Measurements from ENCODE around the gene SRF. TPM values are rescaled to one million over a fixed set of nuclear protein-coding genes. Genes with fewer than 3 reads are reported as not detected.

SRF gene
- total and polyA plus RNA-seq, 2 of the 4 experiments (the other 2 are of a cell fraction) = 20.6 to 56.3 TPM

DNA sequence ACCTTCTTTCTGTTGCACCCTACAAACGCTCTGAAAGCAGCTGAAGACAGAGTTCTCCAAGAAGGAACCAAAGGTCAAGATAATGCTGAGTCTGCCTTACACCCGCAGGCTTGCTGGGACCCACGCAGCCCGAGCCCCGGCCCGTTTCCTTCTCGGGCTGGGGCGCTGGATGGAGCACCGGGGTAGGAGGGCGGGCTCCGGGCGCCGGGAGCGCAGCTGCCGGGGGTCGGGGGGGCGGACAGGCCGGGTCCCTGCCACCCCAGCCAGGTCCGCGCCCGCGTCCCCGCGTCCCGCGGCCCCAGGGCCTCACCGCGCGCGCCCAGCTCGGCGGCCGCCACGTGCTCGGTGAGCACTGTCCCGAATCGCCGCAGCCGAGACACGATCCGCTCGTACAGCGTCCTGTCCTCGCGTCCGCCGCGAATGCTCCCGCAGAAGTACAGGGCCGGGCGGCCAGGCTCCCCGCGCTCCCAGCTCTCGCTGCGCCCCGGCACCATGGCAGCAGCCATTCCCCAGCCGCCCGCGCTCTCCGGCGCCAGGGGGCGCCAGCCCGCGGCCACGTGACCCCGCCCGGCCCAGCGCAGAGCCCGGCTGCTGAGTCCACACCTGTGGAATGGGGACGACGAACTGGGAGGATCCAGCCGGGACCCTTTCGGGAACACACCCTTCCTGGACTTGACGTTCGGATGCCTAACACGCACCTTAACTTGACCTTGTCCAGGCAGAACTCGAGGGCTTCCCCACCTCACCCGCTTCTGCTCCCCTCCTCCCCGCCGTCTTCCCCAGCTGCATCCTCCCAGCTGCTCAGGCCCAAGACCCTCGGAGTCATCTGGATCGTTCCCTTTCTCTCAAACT is 58.1 kb downstream of the SRF start, which contains the start of gene DNPH1:
DNPH1 (minus strand) TSS at position 531 of the 852 bp plus-strand sequence; CDS start at position 506, 25 bp downstream.
- ChIA-PET POLR2A (ENCODE audit: unreplicated experiment) (interaction anchor here (0.5 kb wide), 1 partner anchor 137 kb away, joined by 6 read pairs; no protein-coding TSS in a partner anchor), CTCF (interaction anchor here (0.6 to 1.1 kb wide), 7 partner anchors 9 to 281 kb away, joined by 3 to 5 read pairs (median 4); partner anchors contain the start of gene LRRC73)
- Histone ChIP-seq H3K23ac (ENCODE audit: low read depth, low read length) (peak within 1 kb of the TSS; percentile 51; the same call in 1 of the 2 replicates), H3K9me3 (ENCODE audit: control insufficient read depth, insufficient read depth, low read length) (no peaks in the 10 kb centered on the region), H3K56ac (ENCODE audit: extremely low read depth, insufficient read depth, low read length) (no peak within 1 kb of the TSS), H3K4ac (ENCODE audit: low read depth, low read length) (peak within 1 kb of the TSS; percentile 79), H3K9me1 (ENCODE audit: insufficient read depth, low read length) (peaks cover 4% of the 10 kb centered on the region), H2BK120ac (ENCODE audit: low read depth, low read length) (0 out of 2 replicates have a peak within 1 kb of the TSS, but pooled peaks have one; percentile 2), H2BK20ac (ENCODE audit: low read depth, low read length) (no peak within 1 kb of the TSS), H3K27ac (ENCODE audit: insufficient read depth, low read length) (peak within 1 kb of the TSS; percentile 68; the same call in 1 of the 2 replicates), H2AK9ac (replicated peaks; ENCODE audit: low read depth, low read length, poor library complexity) (peak within 1 kb of the TSS; percentile 70), H4K8ac (ENCODE audit: low read depth in 2 of 2, low read length in 2 of 2) (peak within 1 kb of the TSS; percentile 33 to 91), H3K4me3 (ENCODE audit: insufficient read depth, low read depth, low read length) (peak within 1 kb of the TSS; percentile 78), H2AK5ac (ENCODE audit: low read depth, low read length) (no peak within 1 kb of the TSS; the same call in 1 of the 2 replicates), H3K9ac (ENCODE audit: low read depth, low read length) (peak within 1 kb of the TSS; percentile 79), H2AFZ (replicated peaks; ENCODE audit: low read length, poor library complexity) (peak within 1 kb of the TSS; percentile 96), H3K14ac (replicated peaks; ENCODE audit: low read depth, low read length) (peak within 1 kb of the TSS; percentile 72), H4K91ac (ENCODE audit: insufficient read depth, low read depth, low read length) (peak within 1 kb of the TSS; percentile 75; the same call in 1 of the 2 replicates), H4K5ac (ENCODE audit: low read depth, low read length) (peak within 1 kb of the TSS; percentile 85), H3K4me1 (ENCODE audit: control insufficient read depth, insufficient read depth, low read length) (peaks cover 6% of the 10 kb centered on the region; the same call in 1 of the 2 replicates), H3K4me2 (ENCODE audit: low read depth, low read length) (peak within 1 kb of the TSS; percentile 96), H2BK15ac (ENCODE audit: low read depth, low read length) (no peak within 1 kb of the TSS), H3K36me3 (ENCODE audit: control insufficient read depth, insufficient read depth, low read length) (peaks cover 8% of the 10 kb centered on the region; the same call in 1 of the 2 replicates), H3K79me1 (ENCODE audit: low read depth in 1 of 2, low read length in 2 of 2) (peaks cover 0 to 8% of the 10 kb centered on the region in 2 experiments; a peak in 2 of 4 replicates), H2BK5ac (ENCODE audit: low read depth, low read length, poor library complexity, severe bottlenecking) (no peak within 1 kb of the TSS), H3K18ac (ENCODE audit: low read depth, low read length) (no peak within 1 kb of the TSS; the same call in 1 of the 2 replicates), H3K27me3 (ENCODE audit: control insufficient read depth, insufficient read depth, low read length) (peaks cover 17% of the 10 kb centered on the region), H4K20me1 (ENCODE audit: insufficient read depth, low read length) (no peaks in the 10 kb centered on the region)
- dilution Hi-C loops (cut with HindIII; ENCODE audit: low sequenced_read_pairs, unreplicated experiment) (no loop called here), intact Hi-C loops (cut with micrococcal nuclease) (loop anchor here (1.0 kb wide), 1 partner anchor 105 kb away; no protein-coding TSS in a partner anchor), in situ Hi-C loops (cut with MboI; ENCODE audit: low sequenced_read_pairs) (no loop called here)
- WGBS, 2 experiments (ENCODE audit: extremely low coverage in 2 of 2, insufficient read length in 1 of 2) = 4% methylated on average over 43 of the region's 82 CpGs; no CpG with 5 or more reads in 1 of the 2 experiments
- DNase-seq (peak; percentile 48), ATAC-seq (ENCODE audit: low read depth) (peak; percentile 95)
- no TSS peak for BruUV-seq (replicated peaks)
- TF ChIP-seq NFE2L2 (IDR thresholded peaks at IDR 0.05; ENCODE audit: low read depth, low read length) = no peak
- no peak for TF ChIP-seq RCOR1 (IDR thresholded peaks at IDR 0.05; ENCODE audit: insufficient replicate concordance, low read length)
- no peak for TF ChIP-seq CHD1 (IDR thresholded peaks at IDR 0.05; ENCODE audit: low read depth, low read length)
- peak; percentile 30; the same call in 1 of the 2 replicates for TF ChIP-seq MAZ (IDR thresholded peaks at IDR 0.05; ENCODE audit: borderline replicate concordance, low read depth, low read length)
- no peak for TF ChIP-seq FOS (IDR thresholded peaks at IDR 0.05; ENCODE audit: low read depth, low read length)
- TF ChIP-seq, protein P1, sequence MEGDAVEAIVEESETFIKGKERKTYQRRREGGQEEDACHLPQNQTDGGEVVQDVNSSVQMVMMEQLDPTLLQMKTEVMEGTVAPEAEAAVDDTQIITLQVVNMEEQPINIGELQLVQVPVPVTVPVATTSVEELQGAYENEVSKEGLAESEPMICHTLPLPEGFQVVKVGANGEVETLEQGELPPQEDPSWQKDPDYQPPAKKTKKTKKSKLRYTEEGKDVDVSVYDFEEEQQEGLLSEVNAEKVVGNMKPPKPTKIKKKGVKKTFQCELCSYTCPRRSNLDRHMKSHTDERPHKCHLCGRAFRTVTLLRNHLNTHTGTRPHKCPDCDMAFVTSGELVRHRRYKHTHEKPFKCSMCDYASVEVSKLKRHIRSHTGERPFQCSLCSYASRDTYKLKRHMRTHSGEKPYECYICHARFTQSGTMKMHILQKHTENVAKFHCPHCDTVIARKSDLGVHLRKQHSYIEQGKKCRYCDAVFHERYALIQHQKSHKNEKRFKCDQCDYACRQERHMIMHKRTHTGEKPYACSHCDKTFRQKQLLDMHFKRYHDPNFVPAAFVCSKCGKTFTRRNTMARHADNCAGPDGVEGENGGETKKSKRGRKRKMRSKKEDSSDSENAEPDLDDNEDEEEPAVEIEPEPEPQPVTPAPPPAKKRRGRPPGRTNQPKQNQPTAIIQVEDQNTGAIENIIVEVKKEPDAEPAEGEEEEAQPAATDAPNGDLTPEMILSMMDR (conservative IDR thresholded peaks at IDR 0.05; ENCODE audit: low read depth, low read length) = peak; percentile 91
- TF ChIP-seq POLR2A (IDR thresholded peaks at IDR 0.05; ENCODE audit: low read depth, low read length) = no peak
- no peak for TF ChIP-seq CEBPB (IDR thresholded peaks at IDR 0.05; ENCODE audit: low read depth, low read length)
- peak; percentile 73 for TF ChIP-seq BHLHE40 (IDR thresholded peaks at IDR 0.05; ENCODE audit: low read depth, low read length)
- TF ChIP-seq, protein P2, sequence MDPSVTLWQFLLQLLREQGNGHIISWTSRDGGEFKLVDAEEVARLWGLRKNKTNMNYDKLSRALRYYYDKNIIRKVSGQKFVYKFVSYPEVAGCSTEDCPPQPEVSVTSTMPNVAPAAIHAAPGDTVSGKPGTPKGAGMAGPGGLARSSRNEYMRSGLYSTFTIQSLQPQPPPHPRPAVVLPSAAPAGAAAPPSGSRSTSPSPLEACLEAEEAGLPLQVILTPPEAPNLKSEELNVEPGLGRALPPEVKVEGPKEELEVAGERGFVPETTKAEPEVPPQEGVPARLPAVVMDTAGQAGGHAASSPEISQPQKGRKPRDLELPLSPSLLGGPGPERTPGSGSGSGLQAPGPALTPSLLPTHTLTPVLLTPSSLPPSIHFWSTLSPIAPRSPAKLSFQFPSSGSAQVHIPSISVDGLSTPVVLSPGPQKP (IDR thresholded peaks at IDR 0.05; ENCODE audit: borderline replicate concordance, low read depth, low read length) = no peak
- TF ChIP-seq, protein P3, sequence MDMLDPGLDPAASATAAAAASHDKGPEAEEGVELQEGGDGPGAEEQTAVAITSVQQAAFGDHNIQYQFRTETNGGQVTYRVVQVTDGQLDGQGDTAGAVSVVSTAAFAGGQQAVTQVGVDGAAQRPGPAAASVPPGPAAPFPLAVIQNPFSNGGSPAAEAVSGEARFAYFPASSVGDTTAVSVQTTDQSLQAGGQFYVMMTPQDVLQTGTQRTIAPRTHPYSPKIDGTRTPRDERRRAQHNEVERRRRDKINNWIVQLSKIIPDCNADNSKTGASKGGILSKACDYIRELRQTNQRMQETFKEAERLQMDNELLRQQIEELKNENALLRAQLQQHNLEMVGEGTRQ (IDR thresholded peaks at IDR 0.05; ENCODE audit: low read depth, low read length) = peak; percentile 97
- 0 out of 2 replicates have a peak, but pooled peaks have one; percentile 26 for TF ChIP-seq MAFK (IDR thresholded peaks at IDR 0.05; ENCODE audit: low read depth, low read length)

Measured in IMR-90 (cell line).